ENCODE measurements around the gene VARS2. TPM values are rescaled to one million over a fixed set of nuclear protein-coding genes. Genes with fewer than 3 reads are reported as not detected.
A peak's percentile ranks its signal among the peaks of the same experiment; 100 is the strongest.

Gene VARS2
- total RNA-seq, 1 donor from 2014 or later = 28.1 TPM

DNA sequence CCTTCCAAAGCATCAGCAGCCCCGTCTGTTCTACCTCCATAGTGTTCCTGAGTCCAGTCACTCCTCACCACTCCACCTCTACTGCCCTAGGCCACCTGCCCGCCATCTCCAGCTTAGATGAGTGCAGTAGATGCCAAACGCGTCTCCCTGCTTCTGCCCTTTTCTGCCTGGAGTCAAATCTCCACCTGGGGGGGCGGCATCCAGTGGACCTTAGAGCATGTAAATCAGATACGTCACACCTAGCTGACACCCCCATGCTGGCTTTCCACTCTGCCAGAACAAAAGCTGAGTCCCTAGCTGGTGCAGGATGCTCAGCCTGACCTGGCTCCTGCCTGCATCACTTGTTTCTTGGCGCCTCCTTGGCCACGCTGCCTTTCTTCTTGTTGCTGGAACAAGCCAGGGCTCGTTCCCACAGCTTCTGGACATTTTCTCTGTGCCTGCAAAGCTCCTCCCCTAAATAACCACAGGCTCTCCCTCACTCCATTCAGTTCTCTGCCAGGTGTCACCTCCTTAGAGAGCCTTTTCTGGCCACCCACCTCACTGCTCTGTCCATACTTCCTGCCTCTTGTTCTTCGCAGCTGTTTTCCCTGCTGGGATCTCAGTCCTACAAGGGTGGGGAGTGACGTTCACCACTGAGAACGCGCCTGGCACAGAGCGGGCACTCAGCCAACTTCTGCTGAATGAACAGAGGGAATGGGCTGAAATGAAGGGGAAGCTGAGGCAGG lies 24.0 kb upstream of the VARS2 start:
- DNase-seq (ENCODE audit: low read depth) = no peak
- TF ChIP-seq, protein P1, sequence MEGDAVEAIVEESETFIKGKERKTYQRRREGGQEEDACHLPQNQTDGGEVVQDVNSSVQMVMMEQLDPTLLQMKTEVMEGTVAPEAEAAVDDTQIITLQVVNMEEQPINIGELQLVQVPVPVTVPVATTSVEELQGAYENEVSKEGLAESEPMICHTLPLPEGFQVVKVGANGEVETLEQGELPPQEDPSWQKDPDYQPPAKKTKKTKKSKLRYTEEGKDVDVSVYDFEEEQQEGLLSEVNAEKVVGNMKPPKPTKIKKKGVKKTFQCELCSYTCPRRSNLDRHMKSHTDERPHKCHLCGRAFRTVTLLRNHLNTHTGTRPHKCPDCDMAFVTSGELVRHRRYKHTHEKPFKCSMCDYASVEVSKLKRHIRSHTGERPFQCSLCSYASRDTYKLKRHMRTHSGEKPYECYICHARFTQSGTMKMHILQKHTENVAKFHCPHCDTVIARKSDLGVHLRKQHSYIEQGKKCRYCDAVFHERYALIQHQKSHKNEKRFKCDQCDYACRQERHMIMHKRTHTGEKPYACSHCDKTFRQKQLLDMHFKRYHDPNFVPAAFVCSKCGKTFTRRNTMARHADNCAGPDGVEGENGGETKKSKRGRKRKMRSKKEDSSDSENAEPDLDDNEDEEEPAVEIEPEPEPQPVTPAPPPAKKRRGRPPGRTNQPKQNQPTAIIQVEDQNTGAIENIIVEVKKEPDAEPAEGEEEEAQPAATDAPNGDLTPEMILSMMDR (conservative IDR thresholded peaks at IDR 0.05; ENCODE audit: low read depth, low read length) = no peak

DNA sequence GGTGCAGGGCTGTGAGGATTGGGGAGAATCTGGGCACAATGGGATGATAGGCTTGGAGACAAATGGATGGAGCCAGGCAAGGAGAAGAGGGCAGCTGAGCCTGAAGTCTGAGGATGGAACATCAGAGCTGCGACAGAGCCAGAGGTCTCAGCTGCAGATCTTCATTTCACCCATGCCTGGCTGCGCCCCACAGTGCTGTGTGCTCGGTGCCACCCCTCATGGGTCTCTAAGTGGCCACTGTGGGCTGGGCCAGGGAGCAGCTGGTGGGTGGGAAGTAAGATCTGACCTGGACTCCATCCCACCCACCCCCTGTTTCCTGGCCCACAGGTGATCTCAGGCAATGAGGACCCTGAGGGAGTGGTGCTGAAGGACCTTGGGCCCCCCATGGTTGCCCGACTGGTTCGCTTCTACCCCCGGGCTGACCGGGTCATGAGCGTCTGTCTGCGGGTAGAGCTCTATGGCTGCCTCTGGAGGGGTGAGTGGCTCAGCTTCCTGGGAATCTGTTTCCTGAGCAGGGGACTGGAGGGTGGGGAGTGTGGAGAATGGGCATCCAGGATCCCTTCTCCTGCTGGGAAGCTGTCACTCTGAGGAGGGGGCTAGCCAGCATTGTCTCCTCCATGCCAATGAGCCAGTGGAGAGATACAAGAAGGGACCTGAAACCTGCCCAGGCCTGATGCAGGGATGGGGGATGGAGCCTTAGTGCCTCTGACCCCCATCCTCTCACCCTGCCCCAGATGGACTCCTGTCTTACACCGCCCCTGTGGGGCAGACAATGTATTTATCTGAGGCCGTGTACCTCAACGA lies 23.2 kb upstream of the VARS2 start:
- H3K4me3 ChIP-seq (ENCODE audit: low read depth, low read length) = no peak overlapping the region
- DNase-seq (ENCODE audit: low read depth) = no peak
- TF ChIP-seq, protein P1 (conservative IDR thresholded peaks at IDR 0.05; ENCODE audit: low read depth, low read length) = no peak

More for the DNA sequence above, 24.0 kb upstream of the VARS2 start:
- H3K4me3 ChIP-seq (ENCODE audit: low read depth, low read length) = no peak overlapping the region

DNA sequence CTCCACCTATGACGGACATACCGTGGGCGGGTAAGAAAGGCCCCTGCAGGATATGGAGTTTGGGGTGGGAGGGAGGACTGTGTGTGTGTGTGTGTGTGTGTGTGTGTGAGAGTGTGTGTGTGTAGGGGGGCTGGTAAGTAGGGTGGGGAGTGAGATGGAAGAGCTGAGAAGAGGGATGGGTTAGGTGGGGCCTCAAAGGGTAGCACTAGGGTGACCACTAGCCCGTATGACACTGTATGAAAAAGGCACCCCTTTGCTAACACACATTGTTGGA lies 22.7 kb upstream of the VARS2 start:
- H3K4me3 ChIP-seq (ENCODE audit: low read depth, low read length) = no peak overlapping the region
- TF ChIP-seq, protein P1 (conservative IDR thresholded peaks at IDR 0.05; ENCODE audit: low read depth, low read length) = no peak
- DNase-seq (ENCODE audit: low read depth) = no peak

DNA sequence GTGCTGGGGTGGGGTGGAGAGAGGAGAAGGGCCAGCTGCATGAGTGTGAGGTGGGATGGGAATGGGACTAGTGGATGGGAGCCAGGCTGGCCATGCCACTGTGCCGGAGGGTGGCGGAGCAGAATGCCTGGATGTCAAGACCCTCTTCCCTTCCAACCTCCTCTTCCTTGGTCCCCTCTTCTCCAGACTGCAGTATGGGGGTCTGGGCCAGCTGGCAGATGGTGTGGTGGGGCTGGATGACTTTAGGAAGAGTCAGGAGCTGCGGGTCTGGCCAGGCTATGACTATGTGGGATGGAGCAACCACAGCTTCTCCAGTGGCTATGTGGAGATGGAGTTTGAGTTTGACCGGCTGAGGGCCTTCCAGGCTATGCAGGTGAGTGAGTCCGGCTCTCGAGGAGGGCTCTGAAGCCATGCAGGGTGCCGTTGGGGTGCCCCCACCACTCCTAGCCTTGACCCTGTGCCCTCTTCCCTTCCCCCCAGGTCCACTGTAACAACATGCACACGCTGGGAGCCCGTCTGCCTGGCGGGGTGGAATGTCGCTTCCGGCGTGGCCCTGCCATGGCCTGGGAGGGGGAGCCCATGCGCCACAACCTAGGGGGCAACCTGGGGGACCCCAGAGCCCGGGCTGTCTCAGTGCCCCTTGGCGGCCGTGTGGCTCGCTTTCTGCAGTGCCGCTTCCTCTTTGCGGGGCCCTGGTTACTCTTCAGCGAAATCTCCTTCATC lies 22.1 kb upstream of the VARS2 start:
- no peak overlapping the region for H3K4me3 ChIP-seq (ENCODE audit: low read depth, low read length)
- no peak for DNase-seq (ENCODE audit: low read depth)
- TF ChIP-seq, protein P1 (conservative IDR thresholded peaks at IDR 0.05; ENCODE audit: low read depth, low read length) = no peak

DNA sequence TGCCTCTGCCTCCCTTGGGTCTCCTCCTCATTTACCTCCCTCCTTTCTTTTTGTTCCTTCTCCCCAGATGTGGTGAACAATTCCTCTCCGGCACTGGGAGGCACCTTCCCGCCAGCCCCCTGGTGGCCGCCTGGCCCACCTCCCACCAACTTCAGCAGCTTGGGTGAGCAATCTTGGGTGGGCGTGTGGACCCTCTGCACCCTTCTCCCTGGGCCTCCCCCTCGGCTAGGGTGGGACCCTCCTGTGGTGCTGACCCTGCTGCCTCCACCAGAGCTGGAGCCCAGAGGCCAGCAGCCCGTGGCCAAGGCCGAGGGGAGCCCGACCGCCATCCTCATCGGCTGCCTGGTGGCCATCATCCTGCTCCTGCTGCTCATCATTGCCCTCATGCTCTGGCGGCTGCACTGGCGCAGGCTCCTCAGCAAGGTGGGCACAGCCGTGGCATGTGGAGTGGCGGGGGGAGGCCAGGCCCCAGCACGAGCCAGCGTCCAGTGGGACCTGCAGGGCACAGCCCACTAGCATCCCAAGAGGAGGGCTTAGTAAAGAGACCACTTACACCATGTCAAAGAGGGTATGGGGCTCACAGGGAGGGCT lies 20.9 kb upstream of the VARS2 start:
- TF ChIP-seq, protein P1 (conservative IDR thresholded peaks at IDR 0.05; ENCODE audit: low read depth, low read length) = peak; percentile 23
- DNase-seq (ENCODE audit: low read depth) = no peak
- H3K4me3 ChIP-seq (ENCODE audit: low read depth, low read length) = no peak overlapping the region

DNA sequence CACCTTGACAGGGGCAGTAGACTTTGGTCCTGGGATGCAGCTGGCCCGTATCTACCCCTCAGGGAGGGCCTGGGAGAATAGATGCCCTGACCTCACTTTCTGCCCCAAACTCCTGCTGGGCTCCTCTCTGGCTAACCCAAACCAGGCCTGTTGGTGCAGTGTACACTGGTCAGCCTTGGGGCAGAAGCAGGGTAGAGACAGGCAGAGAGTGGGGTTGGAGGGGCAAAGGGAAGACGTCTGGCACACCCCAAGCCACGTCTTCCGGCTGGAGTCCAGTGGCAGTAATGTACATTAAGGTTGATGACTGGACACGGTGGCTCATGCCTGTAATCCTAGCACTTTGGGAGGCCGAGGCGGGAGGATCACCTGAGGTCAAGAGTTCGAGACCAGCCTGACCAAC lies 20.4 kb upstream of the VARS2 start:
- no peak for DNase-seq (ENCODE audit: low read depth)
- H3K4me3 ChIP-seq (ENCODE audit: low read depth, low read length) = no peak overlapping the region
- TF ChIP-seq, protein P1 (conservative IDR thresholded peaks at IDR 0.05; ENCODE audit: low read depth, low read length) = no peak
